WTC11 (cell line): ENCODE measurements around the gene PLPP3. TPM values are rescaled to one million over a fixed set of nuclear protein-coding genes. Genes with fewer than 3 reads are reported as not detected.

Experiments used
- ATAC-seq: fragments of 200-7000 bp; cut with Tn5 transposase; 2 replicates; pipeline ENCODE4 v1.10.0; 2021; ENCODE audit warnings: mild to moderate bottlenecking, moderate library complexity
- CTCF ChIA-PET: fragments of 300-600 bp; sonication (Branson Sonifier 250); formaldehyde crosslinking; loops from one replicate; lab custom pipeline; 2021; ENCODE audit warnings: antibody characterized with exemption; lab: Charles Lee
- POLR2A ChIA-PET: fragments of 350-600 bp; sonication (Branson Sonifier 250); formaldehyde crosslinking; loops from one replicate; lab custom pipeline; 2021; ENCODE audit warnings: antibody characterized with exemption; lab: Charles Lee
- DNase-seq: peaks from one replicate; pipeline ENCODE4 v3.0.0; 2021; ENCODE audit warnings: low spot score
- H3K27ac Mint-ChIP-seq: 2 replicates; pipeline ENCODE4 v1.8.0; 2021; ENCODE audit warnings: mixed read lengths
- H3K27me3 Mint-ChIP-seq: 2 replicates; pipeline ENCODE4 v1.8.0; 2021; ENCODE audit warnings: low read depth, mild to moderate bottlenecking, moderate library complexity, mixed read lengths
- H3K36me3 Mint-ChIP-seq: 2 replicates; pipeline ENCODE4 v1.8.0; 2021; ENCODE audit warnings: mixed read lengths
- H3K4me1 Mint-ChIP-seq: 2 replicates; pipeline ENCODE4 v1.8.0; 2022; ENCODE audit warnings: mixed read lengths
- H3K4me3 Mint-ChIP-seq: 2 replicates; pipeline ENCODE4 v1.8.0; 2021; ENCODE audit warnings: mild to moderate bottlenecking, moderate library complexity, mixed read lengths
- H3K9me3 Mint-ChIP-seq: 2 replicates; pipeline ENCODE4 v1.8.0; 2021; ENCODE audit warnings: mixed read lengths
- CTCF ChIP-seq: fragments of 200-600 bp; IDR thresholded peaks from 2 replicates; pipeline ENCODE4 v1.8.0; 2022; ENCODE audit warnings: antibody characterized with exemption
- E2F1 ChIP-seq: sonication (generic); formaldehyde crosslinking; IDR thresholded peaks from 2 replicates; pipeline ENCODE4 v1.8.0; 2022; ENCODE audit warnings: mild to moderate bottlenecking, missing genetic modification reagents
- ETV6 ChIP-seq: sonication (generic); formaldehyde crosslinking; IDR thresholded peaks from 2 replicates; pipeline ENCODE4 v1.8.1; 2022; ENCODE audit warnings: mild to moderate bottlenecking, missing genetic modification reagents
- GABPB1 ChIP-seq: sonication (generic); formaldehyde crosslinking; IDR thresholded peaks from 2 replicates; pipeline ENCODE4 v1.8.1; 2023; ENCODE audit warnings: mild to moderate bottlenecking, missing genetic modification reagents
- IRF2 ChIP-seq: sonication (generic); formaldehyde crosslinking; IDR thresholded peaks from 2 replicates; pipeline ENCODE4 v1.8.0; 2022; ENCODE audit warnings: low read depth, missing genetic modification reagents, borderline replicate concordance
- RORB ChIP-seq: fragments of 250-450 bp; sonication (Bioruptor Pico); IDR thresholded peaks from 2 replicates; pipeline ENCODE4 v1.9.0; 2021; ENCODE audit warnings: mild to moderate bottlenecking
- SMAD4 ChIP-seq: sonication (generic); formaldehyde crosslinking; IDR thresholded peaks from 2 replicates; pipeline ENCODE4 v1.8.0; 2022; ENCODE audit warnings: mild to moderate bottlenecking, missing genetic modification reagents
- TCF7 ChIP-seq: sonication (generic); formaldehyde crosslinking; IDR thresholded peaks from 2 replicates; pipeline ENCODE4 v1.8.0; 2022; ENCODE audit warnings: mild to moderate bottlenecking, low read depth, missing genetic modification reagents, moderate library complexity
- USF1 ChIP-seq: sonication (generic); formaldehyde crosslinking; IDR thresholded peaks from 2 replicates; pipeline ENCODE4 v1.8.0; 2022; ENCODE audit warnings: mild to moderate bottlenecking, missing genetic modification reagents
- ZBTB43 ChIP-seq: sonication (generic); formaldehyde crosslinking; IDR thresholded peaks from 2 replicates; pipeline ENCODE4 v1.8.1; 2023; ENCODE audit warnings: mild to moderate bottlenecking, missing genetic modification reagents
- ZNF138 ChIP-seq: sonication (generic); formaldehyde crosslinking; conservative IDR thresholded peaks from 2 replicates; pipeline ENCODE4 v1.8.1; 2022; ENCODE audit warnings: mild to moderate bottlenecking, moderate library complexity, missing genetic modification reagents
- ZNF219 ChIP-seq: sonication (generic); formaldehyde crosslinking; IDR thresholded peaks from 2 replicates; pipeline ENCODE4 v1.8.0; 2023; ENCODE audit warnings: missing genetic modification reagents, mild to moderate bottlenecking, borderline replicate concordance
- ZNF425 ChIP-seq: fragments of 250-450 bp; sonication (Bioruptor Pico); conservative IDR thresholded peaks from 2 replicates; pipeline ENCODE4 v1.9.0; 2021; ENCODE audit warnings: mild to moderate bottlenecking
- total RNA-seq: library from RNA; stranded (reverse); gene quantifications from 3 replicates; pipeline ENCODE4 v1.2.3, GENCODE V29; 2021
- TF ChIP-seq, protein P1 (sequence below): sonication (generic); formaldehyde crosslinking; IDR thresholded peaks from 2 replicates; pipeline ENCODE4 v1.8.1; 2022; ENCODE audit warnings: low read depth, mild to moderate bottlenecking, moderate library complexity, missing genetic modification reagents, borderline replicate concordance
- TF ChIP-seq, protein P2 (sequence below): fragments of 250-450 bp; sonication (Bioruptor Pico); IDR thresholded peaks from 2 replicates; pipeline ENCODE4 v1.8.0; 2021; ENCODE audit warnings: mild to moderate bottlenecking
- TF ChIP-seq, protein P3 (sequence below): sonication (generic); formaldehyde crosslinking; IDR thresholded peaks from 2 replicates; pipeline ENCODE4 v1.8.1; 2023; ENCODE audit warnings: mild to moderate bottlenecking, missing genetic modification reagents, moderate library complexity
- TF ChIP-seq, protein P4 (sequence below): fragments of 250-450 bp; sonication (Bioruptor Pico); IDR thresholded peaks from 2 replicates; pipeline ENCODE4 v1.9.0; 2021; ENCODE audit warnings: moderate library complexity, mild to moderate bottlenecking, inconsistent platforms, borderline replicate concordance
- TF ChIP-seq, protein P5 (sequence below): sonication (generic); formaldehyde crosslinking; IDR thresholded peaks from 2 replicates; pipeline ENCODE4 v1.8.1; 2022; ENCODE audit warnings: mild to moderate bottlenecking, missing genetic modification reagents, moderate library complexity, borderline replicate concordance

Gene PLPP3
- total RNA-seq, 1 experiment from 2014 or later = 31.0 TPM

DNA sequence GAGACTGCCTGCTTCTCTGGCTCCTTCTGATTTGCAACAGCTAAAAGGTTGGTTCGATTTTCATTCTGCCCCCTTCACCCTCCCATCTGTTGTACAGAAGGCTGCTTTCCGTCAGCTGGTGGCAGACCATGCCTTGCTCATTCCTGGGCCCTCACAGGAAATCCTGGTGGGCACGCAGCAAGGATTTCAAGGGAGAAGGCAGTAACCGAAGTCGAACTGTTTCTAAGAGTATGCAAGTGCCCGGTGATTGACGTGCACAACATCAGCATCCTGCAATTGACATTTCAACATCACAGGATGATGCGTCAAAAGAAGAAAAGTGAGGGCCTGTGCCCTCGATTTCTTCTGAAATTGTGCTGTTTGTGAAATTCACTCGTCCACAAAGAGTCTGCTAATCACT is 83.8 kb downstream of the PLPP3 start (continued):
- TF ChIP-seq ZBTB43 (CRISPR knock-in tag) (no peak), ZNF425 (CRISPR knock-in tag) (no peak), ZNF138 (no peak), CTCF (no peak), TCF7 (CRISPR knock-in tag) (no peak), IRF2 (CRISPR knock-in tag) (no peak), RORB (CRISPR knock-in tag) (no peak), E2F1 (CRISPR knock-in tag) (no peak)
- TF ChIP-seq, protein P1, sequence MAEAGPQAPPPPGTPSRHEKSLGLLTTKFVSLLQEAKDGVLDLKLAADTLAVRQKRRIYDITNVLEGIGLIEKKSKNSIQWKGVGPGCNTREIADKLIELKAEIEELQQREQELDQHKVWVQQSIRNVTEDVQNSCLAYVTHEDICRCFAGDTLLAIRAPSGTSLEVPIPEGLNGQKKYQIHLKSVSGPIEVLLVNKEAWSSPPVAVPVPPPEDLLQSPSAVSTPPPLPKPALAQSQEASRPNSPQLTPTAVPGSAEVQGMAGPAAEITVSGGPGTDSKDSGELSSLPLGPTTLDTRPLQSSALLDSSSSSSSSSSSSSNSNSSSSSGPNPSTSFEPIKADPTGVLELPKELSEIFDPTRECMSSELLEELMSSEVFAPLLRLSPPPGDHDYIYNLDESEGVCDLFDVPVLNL (CRISPR knock-in tag) = no peak
- TF ChIP-seq, protein P2, sequence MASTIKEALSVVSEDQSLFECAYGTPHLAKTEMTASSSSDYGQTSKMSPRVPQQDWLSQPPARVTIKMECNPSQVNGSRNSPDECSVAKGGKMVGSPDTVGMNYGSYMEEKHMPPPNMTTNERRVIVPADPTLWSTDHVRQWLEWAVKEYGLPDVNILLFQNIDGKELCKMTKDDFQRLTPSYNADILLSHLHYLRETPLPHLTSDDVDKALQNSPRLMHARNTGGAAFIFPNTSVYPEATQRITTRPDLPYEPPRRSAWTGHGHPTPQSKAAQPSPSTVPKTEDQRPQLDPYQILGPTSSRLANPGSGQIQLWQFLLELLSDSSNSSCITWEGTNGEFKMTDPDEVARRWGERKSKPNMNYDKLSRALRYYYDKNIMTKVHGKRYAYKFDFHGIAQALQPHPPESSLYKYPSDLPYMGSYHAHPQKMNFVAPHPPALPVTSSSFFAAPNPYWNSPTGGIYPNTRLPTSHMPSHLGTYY (CRISPR knock-in tag) = no peak
- TF ChIP-seq, protein P3, sequence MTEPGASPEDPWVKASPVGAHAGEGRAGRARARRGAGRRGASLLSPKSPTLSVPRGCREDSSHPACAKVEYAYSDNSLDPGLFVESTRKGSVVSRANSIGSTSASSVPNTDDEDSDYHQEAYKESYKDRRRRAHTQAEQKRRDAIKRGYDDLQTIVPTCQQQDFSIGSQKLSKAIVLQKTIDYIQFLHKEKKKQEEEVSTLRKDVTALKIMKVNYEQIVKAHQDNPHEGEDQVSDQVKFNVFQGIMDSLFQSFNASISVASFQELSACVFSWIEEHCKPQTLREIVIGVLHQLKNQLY (CRISPR knock-in tag) = no peak
- TF ChIP-seq, all 79 proteins: peak for 0

- peaks cover 45% of the 10 kb centered on the region for H3K4me1 Mint-ChIP-seq
- DNase-seq (no peak), ATAC-seq (peak; percentile 62)
- CTCF ChIA-PET = interaction anchor here (0.9 to 1.6 kb wide), 2 partner anchors 57 to 58 kb away, joined by 3 to 4 read pairs; no protein-coding TSS in a partner anchor
- peak; percentile 66; the same call in 1 of the 2 replicates for TF ChIP-seq GABPB1
- no peak for TF ChIP-seq ZNF219 (CRISPR knock-in tag)
- peak overlapping the region; percentile 80 for H3K27ac Mint-ChIP-seq
- no peaks in the 10 kb centered on the region for H3K27me3 Mint-ChIP-seq
- POLR2A ChIA-PET = no interaction called here
- H3K4me3 Mint-ChIP-seq = no peak overlapping the region
- no peaks in the 10 kb centered on the region for H3K9me3 Mint-ChIP-seq
- peaks cover 42% of the 10 kb centered on the region for H3K36me3 Mint-ChIP-seq
Measured at GRCh38 chr1:56494306-56494705, 85.1 kb downstream of the PLPP3 start.

DNA sequence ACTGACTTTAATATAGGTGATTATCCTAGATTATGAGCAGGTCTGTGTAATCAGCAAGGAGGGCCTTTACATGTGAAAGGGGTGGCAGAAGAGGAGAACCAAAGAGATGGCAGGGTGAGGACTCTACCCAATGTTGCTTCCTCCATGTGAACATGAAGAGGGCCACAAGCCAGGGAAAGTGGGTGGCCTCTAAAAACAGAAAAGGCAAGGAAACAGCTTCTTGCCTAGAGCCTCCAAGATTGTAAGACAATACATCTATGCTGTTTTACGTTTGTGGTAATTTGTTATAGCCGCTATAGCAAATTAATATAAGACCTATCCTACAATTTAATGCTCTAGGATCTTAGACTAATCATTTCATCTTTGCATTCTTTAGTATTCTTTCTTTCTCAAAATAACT is 85.5 kb downstream of the PLPP3 start:
- CTCF ChIA-PET = interaction anchor here (0.9 to 1.6 kb wide), 2 partner anchors 57 to 59 kb away, joined by 3 to 4 read pairs; no protein-coding TSS in a partner anchor
- H3K36me3 Mint-ChIP-seq = peaks cover 42% of the 10 kb centered on the region
- H3K27ac Mint-ChIP-seq = peak overlapping the region; percentile 67; the same call in 1 of the 2 replicates
- no peaks in the 10 kb centered on the region for H3K27me3 Mint-ChIP-seq
- no peaks in the 10 kb centered on the region for H3K9me3 Mint-ChIP-seq
- no peak overlapping the region for H3K4me3 Mint-ChIP-seq
- POLR2A ChIA-PET = no interaction called here
- DNase-seq (no peak), ATAC-seq (no peak)
- peaks cover 41% of the 10 kb centered on the region for H3K4me1 Mint-ChIP-seq
- TF ChIP-seq, protein P4, sequence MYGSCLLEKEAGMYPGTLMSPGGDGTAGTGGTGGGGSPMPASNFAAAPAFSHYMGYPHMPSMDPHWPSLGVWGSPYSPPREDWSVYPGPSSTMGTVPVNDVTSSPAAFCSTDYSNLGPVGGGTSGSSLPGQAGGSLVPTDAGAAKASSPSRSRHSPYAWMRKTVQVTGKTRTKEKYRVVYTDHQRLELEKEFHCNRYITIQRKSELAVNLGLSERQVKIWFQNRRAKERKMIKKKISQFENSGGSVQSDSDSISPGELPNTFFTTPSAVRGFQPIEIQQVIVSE (CRISPR knock-in tag) = no peak
- TF ChIP-seq USF1 (CRISPR knock-in tag) = no peak
- TF ChIP-seq SMAD4 (CRISPR knock-in tag) = no peak
- TF ChIP-seq, protein P5, sequence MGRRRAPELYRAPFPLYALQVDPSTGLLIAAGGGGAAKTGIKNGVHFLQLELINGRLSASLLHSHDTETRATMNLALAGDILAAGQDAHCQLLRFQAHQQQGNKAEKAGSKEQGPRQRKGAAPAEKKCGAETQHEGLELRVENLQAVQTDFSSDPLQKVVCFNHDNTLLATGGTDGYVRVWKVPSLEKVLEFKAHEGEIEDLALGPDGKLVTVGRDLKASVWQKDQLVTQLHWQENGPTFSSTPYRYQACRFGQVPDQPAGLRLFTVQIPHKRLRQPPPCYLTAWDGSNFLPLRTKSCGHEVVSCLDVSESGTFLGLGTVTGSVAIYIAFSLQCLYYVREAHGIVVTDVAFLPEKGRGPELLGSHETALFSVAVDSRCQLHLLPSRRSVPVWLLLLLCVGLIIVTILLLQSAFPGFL (CRISPR knock-in tag) = no peak
- TF ChIP-seq GABPB1 = no peak
- TF ChIP-seq ETV6 (CRISPR knock-in tag) = no peak
